ENCODE measurements around the gene ATP5IF1. TPM values are rescaled to one million over a fixed set of nuclear protein-coding genes. Genes with fewer than 3 reads are reported as not detected.
A peak's percentile ranks its signal among the peaks of the same experiment; 100 is the strongest.

The ATP5IF1 gene
- total and polyA plus RNA-seq, 2 of the 13 experiments (the other 11 are each of a cell fraction or from before 2014, with no cell fraction given): 97.7 to 131 TPM

GRCh38 chr1:28235755-28236655, at the start of gene ATP5IF1 (continued):
- TF ChIP-seq ZBTB3 (CRISPR knock-in tag; IDR thresholded peaks at IDR 0.05; ENCODE audit: borderline replicate concordance, low read depth): peak; percentile 80; the same call in 1 of the 2 replicates
- TF ChIP-seq XRCC5 (optimal IDR thresholded peaks at IDR 0.05; ENCODE audit: low read length): no peak
- TF ChIP-seq ZNF207 (IDR thresholded peaks at IDR 0.05; ENCODE audit: borderline replicate concordance): no peak
- no peak for TF ChIP-seq ZNF3 (CRISPR knock-in tag; IDR thresholded peaks at IDR 0.05)
- peak; percentile 71 for TF ChIP-seq KLF12 (CRISPR knock-in tag; IDR thresholded peaks at IDR 0.05; ENCODE audit: borderline replicate concordance)
- TF ChIP-seq ZNF430 (CRISPR knock-in tag; IDR thresholded peaks at IDR 0.05): 0 out of 2 replicates have a peak, but pooled peaks have one; percentile 26
- TF ChIP-seq MTA3 (CRISPR knock-in tag; IDR thresholded peaks at IDR 0.05): no peak
- peak; percentile 11 for TF ChIP-seq ZFP1 (CRISPR knock-in tag; IDR thresholded peaks at IDR 0.05)
- peak; percentile 83; the same call in 1 of the 2 replicates for TF ChIP-seq ZNF256 (CRISPR knock-in tag; conservative IDR thresholded peaks at IDR 0.05)
- TF ChIP-seq, protein P1, sequence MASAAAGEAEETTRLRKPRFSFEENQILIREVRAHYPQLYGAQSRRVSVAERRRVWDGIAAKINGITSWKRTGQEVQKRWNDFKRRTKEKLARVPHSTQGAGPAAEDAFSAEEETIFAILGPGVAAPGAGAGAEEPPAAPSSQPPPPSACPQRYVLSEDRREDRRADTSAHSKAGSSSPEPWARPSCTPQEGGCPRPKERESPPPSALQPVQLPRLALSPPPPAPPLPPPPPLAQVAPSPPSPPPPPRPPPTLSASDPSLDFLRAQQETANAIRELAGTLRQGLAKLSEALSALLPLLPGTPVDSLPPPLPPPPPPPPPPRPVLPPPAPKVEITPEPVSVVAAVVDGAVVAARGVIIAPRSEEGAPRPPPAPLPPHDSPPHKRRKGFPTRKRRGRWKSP (CRISPR knock-in tag; IDR thresholded peaks at IDR 0.05): peak; percentile 57
- peak; percentile 77; the same call in 1 of the 2 replicates for TF ChIP-seq CHCHD3 (CRISPR knock-in tag; IDR thresholded peaks at IDR 0.05)
- TF ChIP-seq MEIS1 (CRISPR knock-in tag; IDR thresholded peaks at IDR 0.05; ENCODE audit: borderline replicate concordance): peak; percentile 94
- peak; percentile 74; the same call in 1 of the 2 replicates for TF ChIP-seq TMF1 (CRISPR knock-in tag; IDR thresholded peaks at IDR 0.05; ENCODE audit: low read depth)
- TF ChIP-seq DBP (CRISPR knock-in tag; IDR thresholded peaks at IDR 0.05; ENCODE audit: not compliant biosample characterization): no peak
- TF ChIP-seq JARID2 (CRISPR knock-in tag; IDR thresholded peaks at IDR 0.05; ENCODE audit: insufficient replicate concordance): no peak
- TF ChIP-seq HNRNPL (IDR thresholded peaks at IDR 0.05; ENCODE audit: low read depth, low read length): peak; percentile 71; the same call in 1 of the 2 replicates
- no peak for TF ChIP-seq ZNF703 (CRISPR knock-in tag; IDR thresholded peaks at IDR 0.05; ENCODE audit: borderline replicate concordance)
- no peak for TF ChIP-seq ESRRA (CRISPR knock-in tag; IDR thresholded peaks at IDR 0.05; ENCODE audit: low read depth)
- peak; percentile 9; the same call in 1 of the 2 replicates for TF ChIP-seq STAT5B (CRISPR knock-in tag; IDR thresholded peaks at IDR 0.05)
- TF ChIP-seq SATB2 (CRISPR knock-in tag; IDR thresholded peaks at IDR 0.05): peak; percentile 87; the same call in 1 of the 2 replicates
- TF ChIP-seq ZNF550 (CRISPR knock-in tag; IDR thresholded peaks at IDR 0.05; ENCODE audit: borderline replicate concordance): no peak; the same call in 1 of the 2 replicates
- TF ChIP-seq ZFX (CRISPR knock-in tag; IDR thresholded peaks at IDR 0.05; ENCODE audit: low read depth): peak; percentile 74
- TF ChIP-seq MYNN (CRISPR knock-in tag; IDR thresholded peaks at IDR 0.05; ENCODE audit: low read depth): no peak
- TF ChIP-seq, protein P2, sequence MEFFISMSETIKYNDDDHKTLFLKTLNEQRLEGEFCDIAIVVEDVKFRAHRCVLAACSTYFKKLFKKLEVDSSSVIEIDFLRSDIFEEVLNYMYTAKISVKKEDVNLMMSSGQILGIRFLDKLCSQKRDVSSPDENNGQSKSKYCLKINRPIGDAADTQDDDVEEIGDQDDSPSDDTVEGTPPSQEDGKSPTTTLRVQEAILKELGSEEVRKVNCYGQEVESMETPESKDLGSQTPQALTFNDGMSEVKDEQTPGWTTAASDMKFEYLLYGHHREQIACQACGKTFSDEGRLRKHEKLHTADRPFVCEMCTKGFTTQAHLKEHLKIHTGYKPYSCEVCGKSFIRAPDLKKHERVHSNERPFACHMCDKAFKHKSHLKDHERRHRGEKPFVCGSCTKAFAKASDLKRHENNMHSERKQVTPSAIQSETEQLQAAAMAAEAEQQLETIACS (CRISPR knock-in tag; IDR thresholded peaks at IDR 0.05): 0 out of 2 replicates have a peak, but pooled peaks have one; percentile 33
- peak; percentile 80; the same call in 1 of the 2 replicates for TF ChIP-seq ZNF766 (CRISPR knock-in tag; IDR thresholded peaks at IDR 0.05; ENCODE audit: borderline replicate concordance)
- TF ChIP-seq, protein P3, sequence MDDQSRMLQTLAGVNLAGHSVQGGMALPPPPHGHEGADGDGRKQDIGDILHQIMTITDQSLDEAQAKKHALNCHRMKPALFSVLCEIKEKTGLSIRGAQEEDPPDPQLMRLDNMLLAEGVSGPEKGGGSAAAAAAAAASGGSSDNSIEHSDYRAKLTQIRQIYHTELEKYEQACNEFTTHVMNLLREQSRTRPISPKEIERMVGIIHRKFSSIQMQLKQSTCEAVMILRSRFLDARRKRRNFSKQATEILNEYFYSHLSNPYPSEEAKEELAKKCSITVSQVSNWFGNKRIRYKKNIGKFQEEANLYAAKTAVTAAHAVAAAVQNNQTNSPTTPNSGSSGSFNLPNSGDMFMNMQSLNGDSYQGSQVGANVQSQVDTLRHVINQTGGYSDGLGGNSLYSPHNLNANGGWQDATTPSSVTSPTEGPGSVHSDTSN (CRISPR knock-in tag; IDR thresholded peaks at IDR 0.05; ENCODE audit: borderline replicate concordance): no peak

Measured in HepG2 (cell line).